Tibial nerve (tissue), 4 donors: ENCODE data around the gene UBE2I. TPM values are rescaled to one million over a fixed set of nuclear protein-coding genes. Genes with fewer than 3 reads are reported as not detected.

Experiments
- DNase-seq, 2 donors: peaks; one replicate each; pipeline ENCODE4 v3.0.0-alpha.2; 2019; ENCODE audit warnings: low spot score in 2 of 2
- H3K27ac ChIP-seq, 4 donors: fragments of 200-600 bp; sonication (generic) in 3 of 4; one replicate each; pipeline ENCODE4 v1.5.1; 2017 to 2019; ENCODE audit warnings: mild to moderate bottlenecking in 1 of 4
- H3K27me3 ChIP-seq, 2 donors: fragments of 200-600 bp; sonication (generic) in 1 of 2; one replicate each; pipeline versions ENCODE4 v1.5.1 to v1.6.0; 2017 to 2019
- H3K36me3 ChIP-seq, 3 donors: fragments of 200-600 bp; sonication (generic); one replicate each; pipeline ENCODE4 v1.5.1; 2018 to 2019
- H3K4me1 ChIP-seq, 4 donors: fragments of 200-600 bp; sonication (generic) in 3 of 4; one replicate each; pipeline ENCODE4 v1.5.1; 2017 to 2019
- H3K4me3 ChIP-seq, 4 donors: fragments of 200-600 bp; sonication (generic) in 3 of 4; one replicate each; pipeline ENCODE4 v1.5.1; 2017 to 2019; ENCODE audit warnings: mild to moderate bottlenecking in 1 of 4, moderate library complexity in 1 of 4
- H3K9me3 ChIP-seq, 4 donors: fragments of 200-600 bp; sonication (generic) in 3 of 4; one replicate each; pipeline ENCODE4 v1.5.1; 2017 to 2019
- EP300 ChIP-seq, 2 donors: sonication (generic); formaldehyde crosslinking; IDR thresholded peaks; one replicate each; pipeline ENCODE4 v1.6.1; 2017; ENCODE audit warnings: antibody characterized with exemption in 2 of 2, mild to moderate bottlenecking in 1 of 2
- POLR2A ChIP-seq, 2 donors: fragments of 450-650 bp; IDR thresholded peaks; one replicate each; pipeline ENCODE4 v1.6.1; 2017; ENCODE audit warnings: antibody characterized with exemption in 2 of 2, mild to moderate bottlenecking in 2 of 2, moderate library complexity in 2 of 2
- WGBS, 2 donors: methylation state at CpG; one replicate each; pipeline ENCODE4 v1.1.5; 2018; 5-methylcytosine and 5-hydroxymethylcytosine counted together
- total RNA-seq, 4 donors: library from RNA; depleted of rRNA; stranded (reverse); fragments of >200 nt; gene quantifications; one replicate each; pipeline ENCODE4 v1.1.0, GENCODE V29; 2016
- TF ChIP-seq, protein P1 (sequence below), 5 experiments: fragments of 200-600 bp in 3 of 5; fragments of 450-650 bp in 2 of 5; sonication (generic) in 3 of 5; IDR thresholded peaks; one replicate each; pipeline ENCODE4 v1.5.1; 2016 to 2019; ENCODE audit warnings: antibody characterized with exemption in 5 of 5, mild to moderate bottlenecking in 3 of 5, moderate library complexity in 2 of 5

Gene UBE2I
- total RNA-seq, 4 donors from 2014 or later: 87.3 to 161 (median 111) TPM

DNA sequence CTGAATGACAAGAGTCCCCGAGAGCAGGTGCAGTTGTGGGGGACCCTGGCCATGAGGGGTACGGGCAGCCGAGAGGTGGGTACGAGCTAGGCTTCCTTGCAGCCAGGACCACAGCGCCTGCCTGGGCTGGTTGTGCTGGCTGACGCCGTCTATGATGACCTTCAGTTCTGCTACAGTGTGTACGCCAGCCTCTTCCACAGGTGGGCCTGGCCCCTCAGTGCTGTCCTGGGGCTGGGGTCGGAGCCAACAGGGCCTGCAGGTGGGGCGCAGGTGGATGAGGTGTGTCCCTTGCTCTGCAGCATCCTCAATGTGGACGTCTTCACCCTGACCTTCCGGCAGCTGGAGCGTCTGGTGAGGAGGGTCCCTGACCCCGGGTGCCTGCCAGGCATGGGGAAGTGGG lies 35.1 kb downstream of the UBE2I start:
- no peak overlapping the region for H3K4me3 ChIP-seq
- H3K4me1 ChIP-seq: peaks cover 0 to 22% (median 12%) of the 10 kb centered on the region in 4 donors
- TF ChIP-seq EP300 (IDR thresholded peaks at IDR 0.05) (no peak), POLR2A (IDR thresholded peaks at IDR 0.05) (no peak)
- TF ChIP-seq, protein P1, sequence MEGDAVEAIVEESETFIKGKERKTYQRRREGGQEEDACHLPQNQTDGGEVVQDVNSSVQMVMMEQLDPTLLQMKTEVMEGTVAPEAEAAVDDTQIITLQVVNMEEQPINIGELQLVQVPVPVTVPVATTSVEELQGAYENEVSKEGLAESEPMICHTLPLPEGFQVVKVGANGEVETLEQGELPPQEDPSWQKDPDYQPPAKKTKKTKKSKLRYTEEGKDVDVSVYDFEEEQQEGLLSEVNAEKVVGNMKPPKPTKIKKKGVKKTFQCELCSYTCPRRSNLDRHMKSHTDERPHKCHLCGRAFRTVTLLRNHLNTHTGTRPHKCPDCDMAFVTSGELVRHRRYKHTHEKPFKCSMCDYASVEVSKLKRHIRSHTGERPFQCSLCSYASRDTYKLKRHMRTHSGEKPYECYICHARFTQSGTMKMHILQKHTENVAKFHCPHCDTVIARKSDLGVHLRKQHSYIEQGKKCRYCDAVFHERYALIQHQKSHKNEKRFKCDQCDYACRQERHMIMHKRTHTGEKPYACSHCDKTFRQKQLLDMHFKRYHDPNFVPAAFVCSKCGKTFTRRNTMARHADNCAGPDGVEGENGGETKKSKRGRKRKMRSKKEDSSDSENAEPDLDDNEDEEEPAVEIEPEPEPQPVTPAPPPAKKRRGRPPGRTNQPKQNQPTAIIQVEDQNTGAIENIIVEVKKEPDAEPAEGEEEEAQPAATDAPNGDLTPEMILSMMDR (IDR thresholded peaks at IDR 0.05): no peak
- peaks cover 0 to 7% of the 10 kb centered on the region in 2 donors for H3K27me3 ChIP-seq
- WGBS, 2 donors: 88 to 94% methylated on average over 10 to 13 of the region's 14 CpGs
- no peaks in the 10 kb centered on the region for H3K9me3 ChIP-seq
- peaks cover 0 to 23% (median 0%) of the 10 kb centered on the region in 3 donors for H3K36me3 ChIP-seq
- no peak overlapping the region for H3K27ac ChIP-seq
- DNase-seq: no peak

DNA sequence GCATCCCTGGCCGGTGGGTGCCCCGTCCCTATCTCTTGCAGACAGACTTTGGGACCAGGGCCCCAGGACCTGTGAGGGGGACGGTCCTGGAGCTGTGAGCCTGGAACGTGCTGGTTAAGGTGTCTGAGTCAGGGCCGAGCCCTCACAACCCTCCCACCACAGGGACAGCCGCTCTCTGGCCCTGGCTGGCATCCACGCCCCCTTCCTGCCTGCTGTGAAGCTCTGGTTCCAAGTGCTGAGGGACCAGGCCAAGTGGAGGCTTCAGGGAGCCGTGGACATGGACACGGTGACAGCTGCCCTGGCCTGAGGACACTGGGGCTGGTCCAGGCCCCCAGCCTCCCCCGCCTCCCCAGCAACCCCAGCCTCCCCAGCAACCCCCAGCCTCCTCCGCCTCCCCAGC lies 35.7 kb downstream of the UBE2I start:
- DNase-seq: no peak
- Histone ChIP-seq H3K36me3 (peaks cover 0 to 29% (median 0%) of the 10 kb centered on the region in 3 donors), H3K27ac (no peak overlapping the region), H3K27me3 (peaks cover 0 to 7% of the 10 kb centered on the region in 2 donors), H3K4me1 (peaks cover 0 to 25% (median 12%) of the 10 kb centered on the region in 4 donors), H3K4me3 (no peak overlapping the region), H3K9me3 (no peaks in the 10 kb centered on the region)
- TF ChIP-seq EP300 (IDR thresholded peaks at IDR 0.05): no peak
- no peak for TF ChIP-seq POLR2A (IDR thresholded peaks at IDR 0.05)
- TF ChIP-seq, protein P1 (IDR thresholded peaks at IDR 0.05): no peak
- WGBS, 2 donors: 52 to 55% methylated on average over 8 of the region's 11 CpGs

DNA sequence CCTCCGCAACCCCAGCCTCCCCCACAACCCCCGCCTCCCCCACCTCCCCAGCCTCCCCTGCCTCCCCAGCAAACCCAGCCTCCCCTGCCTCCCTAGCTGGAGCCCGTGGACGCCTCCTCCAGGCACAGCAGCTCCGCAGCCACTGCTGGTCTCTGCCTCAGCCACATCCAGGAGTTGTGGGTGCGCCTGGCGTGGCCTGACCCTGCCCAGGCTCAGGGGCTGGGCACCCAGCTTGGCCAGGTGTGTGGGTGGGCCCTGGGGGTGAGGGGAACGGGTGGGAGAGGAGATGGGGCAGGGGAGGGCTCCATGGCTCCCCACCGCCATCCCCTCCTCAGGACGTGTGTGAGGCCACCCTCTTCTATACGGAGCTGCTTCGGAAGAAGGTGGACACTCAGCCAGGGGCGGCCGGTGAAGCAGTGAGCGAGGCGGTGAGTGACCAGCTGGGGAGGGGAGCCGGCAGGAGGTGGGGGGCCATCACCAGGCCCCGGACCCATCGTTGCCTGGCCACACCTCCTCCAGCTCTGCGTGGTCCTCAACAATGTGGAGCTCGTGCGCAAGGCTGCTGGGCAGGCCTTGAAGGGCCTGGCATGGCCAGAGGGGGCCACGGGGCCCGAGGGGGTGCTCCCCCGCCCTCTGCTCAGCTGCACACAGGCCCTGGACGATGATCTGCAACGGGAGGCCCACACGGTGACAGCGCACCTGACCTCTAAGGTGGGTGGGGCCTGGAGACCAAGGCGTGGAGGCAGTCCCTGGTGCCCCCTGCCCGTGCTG lies 36.4 kb downstream of the UBE2I start:
- H3K27ac ChIP-seq: no peak overlapping the region
- no peak for TF ChIP-seq POLR2A (IDR thresholded peaks at IDR 0.05)
- TF ChIP-seq, protein P1 (IDR thresholded peaks at IDR 0.05): no peak
- WGBS, 2 donors: 56 to 65% methylated on average over 16 to 21 of the region's 31 CpGs
- peaks cover 0 to 7% of the 10 kb centered on the region in 2 donors for H3K27me3 ChIP-seq
- no peaks in the 10 kb centered on the region for H3K9me3 ChIP-seq
- no peak for DNase-seq
- no peak overlapping the region for H3K4me3 ChIP-seq
- peaks cover 0 to 34% (median 0%) of the 10 kb centered on the region in 3 donors for H3K36me3 ChIP-seq
- H3K4me1 ChIP-seq: peaks cover 0 to 33% (median 19%) of the 10 kb centered on the region in 4 donors

DNA sequence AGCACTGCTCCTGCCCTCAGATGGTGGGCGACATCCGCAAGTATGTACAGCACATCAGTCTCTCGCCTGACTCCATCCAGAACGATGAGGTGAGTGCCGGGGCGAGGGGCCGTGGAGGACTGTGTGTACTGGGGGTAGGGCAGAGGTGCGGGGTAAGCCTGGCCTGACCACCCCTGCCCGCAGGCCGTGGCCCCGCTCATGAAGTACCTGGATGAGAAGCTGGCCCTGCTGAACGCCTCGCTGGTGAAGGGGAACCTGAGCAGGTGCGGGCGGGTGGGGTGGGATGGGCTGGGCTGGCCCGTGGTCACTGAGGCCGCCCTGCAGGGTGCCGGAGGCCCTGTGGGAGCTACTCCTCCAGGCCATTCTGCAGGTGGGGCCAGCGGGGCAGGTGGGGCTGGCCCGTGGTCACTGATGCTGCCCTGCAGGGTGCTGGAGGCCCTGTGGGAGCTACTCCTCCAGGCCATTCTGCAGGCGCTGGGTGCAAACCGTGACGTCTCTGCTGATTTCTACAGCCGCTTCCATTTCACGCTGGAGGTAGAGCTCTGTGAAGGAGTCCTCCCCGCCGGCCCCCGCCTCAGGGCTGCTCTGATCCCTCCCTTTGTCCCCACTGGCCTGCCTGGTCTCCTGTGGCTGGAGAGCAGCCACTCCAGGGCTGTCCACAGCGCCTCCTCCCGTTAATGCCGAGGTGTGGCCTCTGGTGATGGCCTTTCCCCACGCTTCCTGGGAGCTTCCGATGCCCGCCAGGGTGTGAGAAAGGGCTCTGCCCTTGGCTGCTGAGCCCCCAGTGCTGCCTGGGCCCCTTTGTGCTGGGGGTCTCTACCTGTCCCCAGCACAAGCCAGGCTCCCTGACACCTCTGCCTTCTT lies 37.2 kb downstream of the UBE2I start:
- H3K4me1 ChIP-seq: peaks cover 0 to 38% (median 23%) of the 10 kb centered on the region in 4 donors
- peaks cover 0 to 7% of the 10 kb centered on the region in 2 donors for H3K27me3 ChIP-seq
- no peaks in the 10 kb centered on the region for H3K9me3 ChIP-seq
- 70 to 73% methylated on average over 26 to 27 of the region's 34 CpGs for WGBS, 2 donors
- no peak overlapping the region for H3K4me3 ChIP-seq
- peaks cover 0 to 34% (median 0%) of the 10 kb centered on the region in 3 donors for H3K36me3 ChIP-seq
- H3K27ac ChIP-seq: no peak overlapping the region
- TF ChIP-seq, protein P1 (IDR thresholded peaks at IDR 0.05): no peak
- no peak for TF ChIP-seq EP300 (IDR thresholded peaks at IDR 0.05)
- TF ChIP-seq POLR2A (IDR thresholded peaks at IDR 0.05): no peak
- no peak for DNase-seq
